Hepatic stellate cell (primary cell): ENCODE results near the gene SOX18.
"Not testable (repeated sequence)": the region's sequence is repeated elsewhere in the genome, so short reads cannot be mapped to it uniquely, and the experiment has no call there.

Experiments used
- DNase-seq: peaks from one replicate; pipeline ENCODE4 v3.0.0; 2011; ENCODE audit warnings: low spot score

The SOX18 gene

GRCh38 chr20:64021124-64021975, 28.1 kb downstream of the SOX18 start:
- no peak for DNase-seq

GRCh38 chr20:64015635-64016034, 33.8 kb downstream of the SOX18 start:
- DNase-seq: no peak

GRCh38 chr20:64012385-64013154, 36.9 kb downstream of the SOX18 start:
- not testable (repeated sequence) for DNase-seq

- DNase-seq: no peak
Measured at GRCh38 chr20:64011366-64011779, 38.1 kb downstream of the SOX18 start.

GRCh38 chr20:64010711-64011237, 38.7 kb downstream of the SOX18 start:
- DNase-seq: no peak

- DNase-seq: no peak
Measured at GRCh38 chr20:64009811-64010387, 39.5 kb downstream of the SOX18 start.

GRCh38 chr20:64006902-64007301, 42.5 kb downstream of the SOX18 start:
- no peak for DNase-seq

GRCh38 chr20:64006490-64006889, 42.9 kb downstream of the SOX18 start:
- DNase-seq: no peak

GRCh38 chr20:64005394-64005793, 44.0 kb downstream of the SOX18 start:
- DNase-seq: no peak

- no peak for DNase-seq
Measured at GRCh38 chr20:64003960-64004725, 45.3 kb downstream of the SOX18 start.

GRCh38 chr20:64001607-64002011, 47.8 kb downstream of the SOX18 start:
- no peak for DNase-seq

GRCh38 chr20:64000906-64001305, 48.5 kb downstream of the SOX18 start:
- DNase-seq: no peak
